CD4-positive, alpha-beta memory T cell (primary cell): ENCODE results near the gene MATK. TPM values are rescaled to one million over a fixed set of nuclear protein-coding genes. Genes with fewer than 3 reads are reported as not detected.
"Not testable (repeated sequence)": the region's sequence is repeated elsewhere in the genome, so short reads cannot be mapped to it uniquely, and the experiment has no call there.

Experiments used
- CTCF ChIA-PET: fragments of 350-600 bp; sonication (Branson Sonifier 250); formaldehyde crosslinking; loops from one replicate; lab custom pipeline; 2021; ENCODE audit warnings: inconsistent platforms; ENCODE audit not compliant: partially characterized antibody; lab: Charles Lee
- POLR2A ChIA-PET: fragments of 350-600 bp; sonication (Branson Sonifier 250); formaldehyde crosslinking; loops from one replicate; lab custom pipeline; 2021; ENCODE audit not compliant: partially characterized antibody; lab: Charles Lee
- DNase-seq, 5 donors: peaks; one replicate each; pipeline versions ENCODE4 v3.0.0 to v3.0.0-alpha.2; 2020 to 2022; ENCODE audit warnings: mixed read lengths in 1 of 5
- H3K27ac ChIP-seq: one replicate; pipeline ENCODE4 v1.7.0; 2013; ENCODE audit warnings: low read depth, low read length
- H3K27me3 ChIP-seq: 2 replicates; pipeline ENCODE4 v1.7.0; 2013; ENCODE audit warnings: mild to moderate bottlenecking, low read length, moderate library complexity; ENCODE audit not compliant: insufficient read depth
- H3K36me3 ChIP-seq: 2 replicates; pipeline ENCODE4 v1.7.0; 2013; ENCODE audit warnings: mild to moderate bottlenecking, low read length, moderate library complexity; ENCODE audit not compliant: insufficient read depth
- H3K4me1 ChIP-seq: 2 replicates; pipeline ENCODE4 v1.7.0; 2013; ENCODE audit warnings: mild to moderate bottlenecking, low read length, moderate library complexity; ENCODE audit not compliant: insufficient read depth
- H3K4me3 ChIP-seq, 2 donors: one replicate each; pipeline ENCODE4 v1.7.0; 2013; ENCODE audit warnings: low read length in 2 of 2, mild to moderate bottlenecking in 1 of 2
- H3K9me3 ChIP-seq, 2 donors: one replicate each; pipeline ENCODE4 v1.7.0; 2013; ENCODE audit warnings: low read length in 2 of 2, control low read depth in 1 of 2; ENCODE audit not compliant: control insufficient read depth in 1 of 2
- H3K27ac Mint-ChIP-seq, 7 donors: one replicate each; pipeline ENCODE4 v1.8.0; 2020 to 2021; ENCODE audit warnings: mixed read lengths in 7 of 7, mild to moderate bottlenecking in 6 of 7, inconsistent platforms in 3 of 7, moderate library complexity in 3 of 7
- H3K27me3 Mint-ChIP-seq, 2 donors: one replicate each; pipeline ENCODE4 v1.8.0; 2020 to 2021; ENCODE audit warnings: mixed read lengths in 2 of 2
- H3K36me3 Mint-ChIP-seq, 2 donors: one replicate each; pipeline ENCODE4 v1.8.0; 2020 to 2021; ENCODE audit warnings: mixed read lengths in 2 of 2, inconsistent platforms in 1 of 2, mild to moderate bottlenecking in 1 of 2
- H3K4me1 Mint-ChIP-seq, 4 donors: one replicate each; pipeline ENCODE4 v1.8.0; 2020 to 2021; ENCODE audit warnings: mixed read lengths in 4 of 4, mild to moderate bottlenecking in 1 of 4
- H3K4me3 Mint-ChIP-seq, 8 donors: one replicate each; pipeline ENCODE4 v1.8.0; 2020 to 2021; ENCODE audit warnings: mixed read lengths in 8 of 8, mild to moderate bottlenecking in 7 of 8, moderate library complexity in 6 of 8, inconsistent platforms in 3 of 8
- H3K9me3 Mint-ChIP-seq, 8 donors: one replicate each; pipeline ENCODE4 v1.8.0; 2020 to 2021; ENCODE audit warnings: mixed read lengths in 8 of 8, mild to moderate bottlenecking in 5 of 8, inconsistent platforms in 3 of 8, moderate library complexity in 1 of 8
- intact Hi-C: fragments of 100-400 bp; cut with micrococcal nuclease; formaldehyde crosslinking; loops from one replicate; pipeline ENCODE4 v1.15.1; 2023
- polyA plus RNA-seq, 2 donors: library from polyadenylated mRNA; unstranded; fragments of 300-500 nt; fragmentation: Illumina TruSeq; gene quantifications; one replicate each; pipeline ENCODE4 v1.2.3, GENCODE V29; 2021
- total RNA-seq, 2 experiments: library from RNA; stranded (reverse); gene quantifications; one replicate each; pipeline ENCODE4 v1.2.3, GENCODE V29; 2021

MATK gene
- total and polyA plus RNA-seq, 4 experiments from 2014 or later = 7.2 to 27.7 (median 14.5) TPM

- Mint-ChIP-seq H3K27me3 (peaks cover 0 to 2% of the 10 kb centered on the region in 2 donors), H3K27ac (peak overlapping the region in 1 of 7 donors; percentile 76), H3K9me3 (peaks cover 0 to 3% (median 0%) of the 10 kb centered on the region in 8 donors), H3K4me1 (peaks cover 9 to 21% (median 17%) of the 10 kb centered on the region in 4 donors), H3K4me3 (peak overlapping the region in 1 of 8 donors; percentile 35), H3K36me3 (peaks cover 14 to 27% of the 10 kb centered on the region in 2 donors)
- POLR2A ChIA-PET = interaction anchor here (1.7 kb wide), 1 partner anchor 22 kb away, joined by 3 read pairs; no protein-coding TSS in a partner anchor
- peaks cover 6% of the 10 kb centered on the region for H3K4me1 ChIP-seq
- DNase-seq = peak in 1 of 5 donors; percentile 38
- no peaks in the 10 kb centered on the region for H3K9me3 ChIP-seq
- CTCF ChIA-PET = interaction anchor here (0.9 kb wide), 1 partner anchor 21 kb away, joined by 3 read pairs; no protein-coding TSS in a partner anchor
- no peak overlapping the region for H3K4me3 ChIP-seq
- no peak overlapping the region for H3K27ac ChIP-seq
- intact Hi-C loops = no loop called here
- H3K27me3 ChIP-seq = no peaks in the 10 kb centered on the region
- H3K36me3 ChIP-seq = peaks cover 19% of the 10 kb centered on the region
These were observed 19.1 kb downstream of the MATK start for GRCh38 chr19:3767050-3767449.

- POLR2A ChIA-PET = interaction anchor here (1.7 kb wide), 1 partner anchor 22 kb away, joined by 3 read pairs; no protein-coding TSS in a partner anchor
These were observed 19.7 kb downstream of the MATK start for GRCh38 chr19:3766520-3766919.

GRCh38 chr19:3765757-3766156 is 20.4 kb downstream of the MATK start:
- Histone ChIP-seq H3K36me3 (peaks cover 19% of the 10 kb centered on the region), H3K4me1 (peaks cover 16% of the 10 kb centered on the region)
- H3K27me3 Mint-ChIP-seq, H3K4me3 Mint-ChIP-seq, H3K9me3 ChIP-seq, H3K27ac ChIP-seq, H3K27me3 ChIP-seq, H3K4me3 ChIP-seq, CTCF ChIA-PET, H3K9me3 Mint-ChIP-seq, intact Hi-C loops: not testable (repeated sequence)
- POLR2A ChIA-PET = interaction anchor here (1.7 kb wide), 1 partner anchor 23 kb away, joined by 3 read pairs; no protein-coding TSS in a partner anchor
- H3K4me1 Mint-ChIP-seq = peaks cover 13 to 34% (median 26%) of the 10 kb centered on the region in 4 donors
- peak in 1 of 5 donors; percentile 16 for DNase-seq
- H3K36me3 Mint-ChIP-seq = peaks cover 10 to 35% of the 10 kb centered on the region in 2 donors
- peak overlapping the region in 1 of 7 donors; percentile 76 for H3K27ac Mint-ChIP-seq

More at GRCh38 chr19:3766520-3766919, 19.7 kb downstream of the MATK start:
- H3K27me3 Mint-ChIP-seq = peaks cover 0 to 2% of the 10 kb centered on the region in 2 donors
- DNase-seq = peak in 1 of 5 donors; percentile 31
- intact Hi-C loops = no loop called here
- CTCF ChIA-PET = no interaction called here
- H3K9me3 ChIP-seq = no peaks in the 10 kb centered on the region
- H3K4me1 Mint-ChIP-seq = peaks cover 13 to 27% (median 22%) of the 10 kb centered on the region in 4 donors
- H3K36me3 ChIP-seq = peaks cover 19% of the 10 kb centered on the region
- H3K4me1 ChIP-seq = peaks cover 12% of the 10 kb centered on the region
- H3K27ac ChIP-seq = no peak overlapping the region
- no peaks in the 10 kb centered on the region for H3K27me3 ChIP-seq
- peaks cover 0 to 3% (median 0%) of the 10 kb centered on the region in 8 donors for H3K9me3 Mint-ChIP-seq
- peaks cover 14 to 31% of the 10 kb centered on the region in 2 donors for H3K36me3 Mint-ChIP-seq
- H3K4me3 ChIP-seq = no peak overlapping the region
- peak overlapping the region in 4 of 8 donors; percentile 21 to 60 (median 42) for H3K4me3 Mint-ChIP-seq
- H3K27ac Mint-ChIP-seq = peak overlapping the region in 6 of 7 donors; percentile 15 to 76 (median 59)

GRCh38 chr19:3765121-3765520 is 21.1 kb downstream of the MATK start:
- POLR2A ChIA-PET = no interaction called here
- H3K27me3 ChIP-seq = no peaks in the 10 kb centered on the region
- Mint-ChIP-seq H3K36me3 (peaks cover 10 to 37% of the 10 kb centered on the region in 2 donors), H3K27me3 (peaks cover 0 to 2% of the 10 kb centered on the region in 2 donors), H3K4me3 (no peak overlapping the region), H3K4me1 (peaks cover 15 to 41% (median 28%) of the 10 kb centered on the region in 4 donors), H3K9me3 (peaks cover 0 to 3% (median 0%) of the 10 kb centered on the region in 8 donors), H3K27ac (no peak overlapping the region)
- H3K4me1 ChIP-seq = peaks cover 23% of the 10 kb centered on the region
- no peak overlapping the region for H3K27ac ChIP-seq
- peak in 1 of 5 donors; percentile 26 for DNase-seq
- intact Hi-C loops = no loop called here
- CTCF ChIA-PET = no interaction called here
- H3K4me3 ChIP-seq = no peak overlapping the region
- H3K9me3 ChIP-seq = no peaks in the 10 kb centered on the region
- H3K36me3 ChIP-seq = peaks cover 19% of the 10 kb centered on the region

- peak; percentile 99 to 100 (median 100) for DNase-seq
These were observed 23.4 kb downstream of the MATK start, which contains the start of gene MRPL54 for GRCh38 chr19:3762501-3763459. TSS of gene MRPL54 (plus strand) at chr19:3762682. CDS start at chr19:3762701, 19 bp downstream.

GRCh38 chr19:3762130-3762473 is 24.1 kb downstream of the MATK start:
- CTCF ChIA-PET = interaction anchor here (1.0 to 9.7 kb wide), 18 partner anchors 9 to 1710 kb away, joined by 3 to 82 read pairs (median 4); partner anchors contain the start of genes DOHH and EEF2
- POLR2A ChIA-PET = interaction anchor here (0.8 to 3.8 kb wide), 35 partner anchors 9 to 1206 kb away, joined by 3 to 46 read pairs (median 6); partner anchors contain the start of genes DAPK3, DOHH, EEF2 and FEM1A
- Mint-ChIP-seq H3K4me1 (peaks cover 16 to 59% (median 34%) of the 10 kb centered on the region in 4 donors), H3K27me3 (peaks cover 0 to 2% of the 10 kb centered on the region in 2 donors), H3K27ac (peak overlapping the region; percentile 100), H3K9me3 (peaks cover 0 to 3% (median 0%) of the 10 kb centered on the region in 8 donors), H3K36me3 (peaks cover 6 to 38% of the 10 kb centered on the region in 2 donors), H3K4me3 (peak overlapping the region; percentile 96 to 99 (median 98))
- Histone ChIP-seq H3K4me3 (peak overlapping the region in 1 of 2 donors; percentile 98), H3K4me1 (peaks cover 46% of the 10 kb centered on the region), H3K27me3 (no peaks in the 10 kb centered on the region), H3K27ac (peak overlapping the region; percentile 100), H3K36me3 (peaks cover 12% of the 10 kb centered on the region), H3K9me3 (no peaks in the 10 kb centered on the region)
- DNase-seq = no peak
- intact Hi-C loops = loop anchor here (1.0 to 5.0 kb wide), 6 partner anchors 41 to 710 kb away; partner anchors contain the start of genes DAPK3, EEF2 and HDGFL2

More at GRCh38 chr19:3762501-3763459, 23.4 kb downstream of the MATK start, which contains the start of gene MRPL54:
- H3K36me3 ChIP-seq = peaks cover 16% of the 10 kb centered on the region
- peaks cover 0 to 2% of the 10 kb centered on the region in 2 donors for H3K27me3 Mint-ChIP-seq
- peaks cover 0 to 3% (median 0%) of the 10 kb centered on the region in 8 donors for H3K9me3 Mint-ChIP-seq
- POLR2A ChIA-PET = interaction anchor here (0.6 to 3.8 kb wide), 39 partner anchors 8 to 1206 kb away, joined by 3 to 46 read pairs (median 5); partner anchors contain the start of genes DAPK3, DOHH, EEF2 and FEM1A
- intact Hi-C loops = loop anchor here (1.0 to 5.0 kb wide), 6 partner anchors 41 to 710 kb away; partner anchors contain the start of genes DAPK3, EEF2 and HDGFL2
- H3K36me3 Mint-ChIP-seq = peaks cover 6 to 38% of the 10 kb centered on the region in 2 donors
- peak within 1 kb of the TSS; percentile 91 to 98 for H3K4me3 ChIP-seq
- H3K4me1 ChIP-seq = peaks cover 43% of the 10 kb centered on the region
- peak within 1 kb of the TSS; percentile 100 for H3K27ac ChIP-seq
- H3K27me3 ChIP-seq = no peaks in the 10 kb centered on the region
- peak within 1 kb of the TSS; percentile 96 to 99 (median 98) for H3K4me3 Mint-ChIP-seq
- H3K27ac Mint-ChIP-seq = peak within 1 kb of the TSS; percentile 100
- no peaks in the 10 kb centered on the region for H3K9me3 ChIP-seq
- CTCF ChIA-PET = interaction anchor here (0.5 to 9.7 kb wide), 22 partner anchors 9 to 1710 kb away, joined by 3 to 82 read pairs (median 4); partner anchors contain the start of genes DOHH, EEF2 and RAX2
- H3K4me1 Mint-ChIP-seq = peaks cover 16 to 55% (median 33%) of the 10 kb centered on the region in 4 donors
